GM21423 (cell line): Measurements from ENCODE around the gene ANKS1B.
A peak's percentile ranks its signal among the peaks of the same experiment; 100 is the strongest.
"Not testable (repeated sequence)": the region's sequence is repeated elsewhere in the genome, so short reads cannot be mapped to it uniquely, and the experiment has no call there.

ENCODE experiments used
- ATAC-seq: cut with Tn5 transposase; IDR thresholded peaks from one replicate; pipeline ENCODE4 v1.9.1; 2021; ENCODE audit warnings: mild to moderate bottlenecking, moderate library complexity; ENCODE audit not compliant: unreplicated experiment

The ANKS1B gene

GRCh38 chr12:99709116-99709515, 275.6 kb downstream of the ANKS1B start:
- ATAC-seq, result no peak

DNA sequence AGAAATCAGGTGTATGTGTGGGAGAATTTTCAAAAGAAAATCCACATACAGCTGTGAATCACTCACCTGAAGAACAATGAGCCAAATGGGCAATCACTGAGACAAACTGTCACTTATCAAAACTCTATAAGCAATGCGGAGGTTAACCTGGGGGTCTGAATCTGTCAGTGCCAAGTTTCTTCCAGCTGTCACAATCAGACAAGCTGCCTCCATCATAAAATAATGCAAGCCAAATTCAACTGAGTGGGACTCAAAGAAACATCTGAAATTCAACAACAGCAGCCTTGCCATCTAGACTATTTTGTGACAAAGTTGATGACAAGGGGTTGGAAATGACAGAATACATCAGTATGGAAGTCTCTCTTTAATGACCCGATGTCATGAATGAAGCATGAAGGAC, 276.9 kb downstream of the ANKS1B start:
- ATAC-seq, result no peak

- no peak for ATAC-seq
Measured at GRCh38 chr12:99706736-99707473, 277.8 kb downstream of the ANKS1B start.

DNA sequence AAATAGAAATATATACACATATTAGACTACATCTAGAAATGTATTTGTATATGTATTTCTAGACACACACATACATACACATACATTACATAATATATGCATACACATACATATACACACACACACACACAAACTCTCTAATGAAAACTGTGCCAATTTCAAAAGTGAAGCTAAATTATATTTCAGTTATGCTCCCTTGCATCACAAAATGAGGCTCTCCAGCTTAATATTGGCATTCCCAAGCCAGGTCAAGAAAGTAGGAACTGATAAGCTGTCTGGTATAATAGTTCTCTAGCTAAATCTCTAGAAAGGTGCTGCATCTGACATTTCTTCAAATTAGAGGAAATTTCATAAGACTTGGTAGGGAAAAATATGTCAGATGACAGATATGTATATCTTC, 280.3 kb downstream of the ANKS1B start:
- ATAC-seq, result no peak

DNA sequence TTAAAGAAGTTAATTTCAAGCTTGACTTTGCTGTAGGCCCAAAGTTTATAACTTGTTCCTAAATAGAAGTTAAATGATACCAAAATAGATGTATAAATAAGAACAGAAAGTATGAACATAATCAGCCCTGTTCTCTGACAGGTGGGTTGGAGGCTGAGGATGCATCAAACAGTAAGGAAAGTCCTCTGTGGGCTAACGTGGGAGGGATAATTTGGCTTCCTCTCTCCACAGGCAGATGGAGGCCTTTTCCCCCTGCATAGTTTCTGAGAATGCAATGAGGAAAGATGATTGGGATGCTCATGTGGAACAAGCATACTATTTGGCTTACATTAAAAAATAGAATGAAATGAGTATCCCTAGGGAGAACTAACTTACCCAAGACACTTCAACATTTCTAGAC, 280.7 kb downstream of the ANKS1B start:
- ATAC-seq, result no peak

DNA sequence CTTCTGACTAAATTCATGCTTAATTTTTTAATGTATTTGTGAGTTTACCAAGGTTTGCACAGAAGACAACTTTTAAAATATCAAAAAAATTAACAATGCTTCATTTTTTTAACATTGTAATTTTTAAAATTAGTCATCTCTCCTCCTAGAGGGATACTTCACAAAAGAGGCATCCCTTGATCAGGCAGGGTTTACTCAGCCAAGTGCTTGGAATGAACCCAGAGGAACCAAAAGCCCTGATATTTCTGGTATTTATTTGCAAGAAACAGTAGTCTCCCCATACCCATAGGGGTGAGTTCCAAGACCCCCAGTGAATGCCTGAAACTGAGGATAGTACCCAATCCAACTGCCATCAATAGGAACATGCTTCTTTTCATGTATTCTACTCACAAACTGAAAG, 284.7 kb downstream of the ANKS1B start:
- no peak for ATAC-seq

DNA sequence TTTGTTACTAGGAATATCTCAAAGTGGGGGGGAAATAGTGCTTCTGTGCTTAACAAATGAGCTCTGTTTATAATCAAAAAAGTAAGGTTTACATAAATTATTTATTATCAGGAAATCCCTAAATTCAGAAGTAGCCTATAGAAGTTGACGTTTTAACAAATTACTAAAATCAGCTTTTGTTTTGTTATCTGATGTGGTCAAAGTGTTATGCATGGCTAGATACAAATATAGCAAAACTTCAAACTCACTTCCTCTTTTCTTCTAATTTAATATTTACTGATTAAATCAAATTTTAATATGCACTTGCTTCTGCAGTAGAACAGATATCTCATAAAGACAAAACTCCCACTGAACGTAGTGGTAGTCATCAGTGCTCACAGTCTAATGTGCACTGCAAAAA, 289.7 kb downstream of the ANKS1B start:
- ATAC-seq, result no peak

DNA sequence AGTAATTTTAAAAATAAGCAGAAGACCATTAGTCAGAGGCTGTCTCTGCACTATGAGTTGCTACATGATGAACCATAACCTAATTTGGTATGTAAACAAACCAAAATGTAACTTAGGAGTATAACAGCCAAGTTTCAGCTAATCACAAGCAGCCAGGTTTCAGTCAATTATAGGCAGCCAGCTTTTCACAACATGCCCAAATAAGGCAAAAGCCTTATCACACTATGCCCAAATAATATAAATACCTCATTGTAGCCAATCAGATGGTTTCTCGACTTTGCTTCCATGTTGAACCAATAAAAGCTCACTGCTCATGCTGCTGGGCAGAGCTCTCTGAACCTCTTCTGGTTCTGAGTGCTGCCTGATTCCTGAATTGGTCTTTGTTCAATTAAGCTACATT, 298.6 kb downstream of the ANKS1B start:
- ATAC-seq, result no peak

GRCh38 chr12:99680276-99680675, 304.5 kb downstream of the ANKS1B start:
- ATAC-seq, result no peak

DNA sequence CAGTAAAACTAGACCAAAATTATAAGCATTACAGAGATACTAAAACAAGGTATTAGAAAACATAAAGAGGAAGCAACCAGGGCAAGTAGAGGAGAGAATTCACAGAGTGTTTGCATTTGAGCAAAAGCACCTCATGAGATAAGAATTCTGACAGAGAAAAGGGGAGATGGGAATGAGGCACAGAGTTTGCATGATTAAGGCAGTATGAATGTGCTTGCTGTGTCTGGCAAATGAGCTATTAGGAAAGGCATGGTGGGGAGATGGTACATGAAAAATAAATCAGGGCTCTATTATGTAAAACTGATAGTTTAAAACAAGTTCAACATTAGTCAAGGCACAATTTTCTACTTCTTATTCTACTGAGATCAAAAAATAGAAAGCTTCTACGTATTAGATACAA, 314.1 kb downstream of the ANKS1B start:
- ATAC-seq, result no peak

GRCh38 chr12:99658671-99659349, 325.9 kb downstream of the ANKS1B start:
- no peak for ATAC-seq

DNA sequence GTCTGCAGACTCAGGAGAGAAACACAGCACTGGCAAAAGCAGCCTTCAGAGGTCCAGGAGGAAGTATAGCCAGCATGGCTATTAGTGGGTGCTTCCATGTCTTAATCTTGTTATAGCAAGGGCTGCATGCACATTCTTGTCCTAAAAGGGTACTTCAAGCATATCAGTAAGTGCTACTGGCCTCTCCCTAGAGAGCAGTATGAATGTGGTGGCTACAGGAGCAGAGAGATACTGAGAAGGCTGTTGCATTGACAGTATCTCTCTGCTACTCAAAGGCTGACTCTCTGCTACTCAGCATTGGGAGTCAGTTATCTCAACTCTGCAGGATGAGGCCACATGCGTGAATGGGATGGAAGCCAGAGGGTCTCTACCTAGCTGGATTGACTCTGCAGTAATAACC, 335.2 kb downstream of the ANKS1B start:
- no peak for ATAC-seq

- ATAC-seq, result no peak
Measured at GRCh38 chr12:99648183-99648582, 336.6 kb downstream of the ANKS1B start.

GRCh38 chr12:99647453-99647852, 337.3 kb downstream of the ANKS1B start, which contains the start of gene GARIN6:
Gene GARIN6, plus strand, starts transcription at chr12:99647753. Its CDS starts 422 bp downstream, at chr12:99648175.
- no peak for ATAC-seq

DNA sequence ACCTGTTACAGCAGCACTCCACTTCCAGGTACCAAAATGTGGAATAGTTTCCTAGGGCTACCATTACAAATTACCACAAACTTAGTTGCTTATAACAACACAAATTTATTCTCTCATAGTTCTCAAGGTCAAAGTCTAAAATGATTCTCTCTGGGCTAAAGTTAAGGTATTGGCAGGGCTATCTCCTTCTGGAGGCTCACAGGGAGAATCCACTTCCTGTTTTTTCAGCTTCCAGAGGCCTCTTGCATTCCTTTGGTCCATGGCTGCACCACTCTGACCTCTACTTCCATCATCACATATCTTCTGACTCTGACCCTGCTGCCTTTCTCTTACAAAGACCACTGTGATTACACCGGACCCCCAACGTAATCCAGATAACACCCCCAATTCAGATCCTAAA, 340.1 kb downstream of the ANKS1B start:
- ATAC-seq, result no peak

DNA sequence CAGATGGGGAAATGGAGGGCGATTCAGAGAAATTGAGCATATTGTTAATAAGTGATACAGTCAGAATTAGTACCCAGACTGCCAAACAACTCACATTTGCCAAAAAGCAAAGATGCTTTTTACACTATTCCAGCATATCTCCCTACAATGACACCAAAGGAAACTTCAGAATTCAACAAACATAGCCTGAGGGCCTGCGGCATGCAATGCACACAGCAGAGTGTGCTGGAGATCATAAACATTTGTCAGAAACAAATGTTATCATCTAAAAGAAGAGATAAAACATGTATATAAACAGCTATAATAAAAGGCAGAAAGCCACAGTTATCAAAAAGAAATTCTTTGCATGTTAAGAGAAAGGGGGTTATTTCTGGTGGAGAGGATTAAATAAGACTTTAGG, 357.3 kb downstream of the ANKS1B start:
- no peak for ATAC-seq

GRCh38 chr12:99624591-99624990, 360.1 kb downstream of the ANKS1B start:
- not testable (repeated sequence) for ATAC-seq

- ATAC-seq, result no peak
Measured at GRCh38 chr12:99620159-99620479, 364.6 kb downstream of the ANKS1B start.

- ATAC-seq, result peak; percentile 95
Measured at GRCh38 chr12:99619389-99620158, 365.2 kb downstream of the ANKS1B start.

DNA sequence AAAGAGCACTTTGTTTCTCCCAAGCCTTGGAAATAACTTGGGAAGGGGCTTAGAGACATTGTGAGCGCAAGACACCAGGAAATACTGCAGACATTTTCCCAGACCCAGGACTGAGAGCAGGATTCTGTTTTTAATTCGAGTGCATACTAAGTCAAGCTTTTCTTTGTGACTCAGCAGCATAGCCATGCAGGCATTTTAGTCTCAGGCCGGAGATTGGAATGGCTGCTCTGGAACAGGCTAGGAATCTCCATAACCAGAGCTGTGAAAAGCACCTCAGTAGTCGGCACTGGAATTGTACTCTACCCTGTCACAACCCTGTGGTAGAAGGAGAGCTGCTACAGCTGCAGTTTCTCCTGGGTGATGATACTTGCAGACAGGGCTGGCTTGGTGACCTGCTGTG, 366.1 kb downstream of the ANKS1B start:
- ATAC-seq, result no peak

DNA sequence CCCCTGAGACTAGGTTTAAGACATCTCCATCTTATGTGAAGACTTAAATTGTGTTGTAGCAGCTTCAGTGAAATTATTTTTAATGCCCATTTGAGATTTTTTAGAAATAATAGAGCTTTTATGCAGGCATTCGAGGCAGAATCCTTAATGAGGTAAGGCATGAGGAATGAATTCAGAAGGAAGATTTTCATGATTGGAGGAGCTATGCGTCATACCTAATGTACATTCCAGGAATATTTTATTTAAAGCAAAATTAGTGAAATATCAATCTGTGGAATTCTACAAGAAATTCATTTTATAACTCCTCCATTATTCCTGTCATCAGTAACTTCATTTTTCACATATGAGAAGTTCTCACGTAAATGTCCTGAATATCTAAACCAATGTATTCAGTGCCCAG, 373.1 kb downstream of the ANKS1B start:
- no peak for ATAC-seq

DNA sequence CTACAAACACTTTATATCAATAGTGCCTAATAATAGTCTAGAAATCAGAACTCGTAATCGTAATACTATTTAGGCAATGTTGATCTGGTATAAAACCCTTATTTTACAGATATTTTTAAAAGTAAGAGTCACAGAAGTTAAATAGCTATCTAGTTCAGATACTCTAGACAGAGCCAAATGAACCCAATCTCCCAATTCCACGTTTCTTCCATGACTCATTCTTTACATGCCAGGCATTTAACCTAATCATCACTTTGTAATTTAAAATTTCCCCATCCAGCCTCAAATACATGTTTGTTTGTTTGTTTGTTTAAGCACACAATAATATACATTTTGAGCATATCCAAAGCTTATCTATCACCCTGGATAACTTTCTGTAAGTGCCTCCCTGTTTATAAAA, 373.6 kb downstream of the ANKS1B start:
- no peak for ATAC-seq
